Retina (tissue), 1 donor: ENCODE results near the gene SUMO3.
"Not testable (repeated sequence)": the region's sequence is repeated elsewhere in the genome, so short reads cannot be mapped to it uniquely, and the experiment has no call there.

Source experiments
- DNase-seq: peaks from one replicate; pipeline ENCODE4 v3.0.0-alpha.2; 2016

The SUMO3 gene

GRCh38 chr21:44846485-44847260, 28.8 kb upstream of the SUMO3 start:
- DNase-seq: peak; percentile 55

GRCh38 chr21:44846224-44846484, 28.3 kb upstream of the SUMO3 start:
- DNase-seq: no peak

GRCh38 chr21:44845418-44846223, 27.8 kb upstream of the SUMO3 start:
- DNase-seq: peak; percentile 83

GRCh38 chr21:44844256-44844655, 26.4 kb upstream of the SUMO3 start:
- peak; percentile 34 for DNase-seq

GRCh38 chr21:44842721-44843445, 25.0 kb upstream of the SUMO3 start:
- DNase-seq: no peak

- no peak for DNase-seq
These were observed 24.2 kb upstream of the SUMO3 start for GRCh38 chr21:44842087-44842486.

GRCh38 chr21:44840771-44841170, 22.9 kb upstream of the SUMO3 start:
- no peak for DNase-seq

- DNase-seq: no peak
These were observed 21.1 kb upstream of the SUMO3 start for GRCh38 chr21:44838951-44839350.

GRCh38 chr21:44838039-44838895, 20.4 kb upstream of the SUMO3 start:
- DNase-seq: no peak

GRCh38 chr21:44837537-44837936, 19.7 kb upstream of the SUMO3 start:
- no peak for DNase-seq

- peak; percentile 85 for DNase-seq
These were observed 19.0 kb upstream of the SUMO3 start for GRCh38 chr21:44836666-44837471.

GRCh38 chr21:44836349-44836665, 18.4 kb upstream of the SUMO3 start:
- no peak for DNase-seq

GRCh38 chr21:44835647-44835973, 17.7 kb upstream of the SUMO3 start:
- DNase-seq: no peak

- DNase-seq: no peak
These were observed 17.2 kb upstream of the SUMO3 start for GRCh38 chr21:44834951-44835646.

GRCh38 chr21:44834231-44834950, 16.5 kb upstream of the SUMO3 start:
- no peak for DNase-seq

- DNase-seq: no peak
These were observed 15.8 kb upstream of the SUMO3 start for GRCh38 chr21:44833663-44834062.

- not testable (repeated sequence) for DNase-seq
These were observed 14.8 kb upstream of the SUMO3 start for GRCh38 chr21:44832516-44833255.

GRCh38 chr21:44831227-44831860, 13.5 kb upstream of the SUMO3 start:
- no peak for DNase-seq

GRCh38 chr21:44829507-44830092, 11.7 kb upstream of the SUMO3 start:
- no peak for DNase-seq
